GM21717 (cell line): ENCODE measurements around the gene IQSEC2.

Source experiments
- ATAC-seq: cut with Tn5 transposase; IDR thresholded peaks from one replicate; pipeline ENCODE4 v1.9.1; 2021; ENCODE audit warnings: mild to moderate bottlenecking, moderate library complexity; ENCODE audit not compliant: unreplicated experiment

The IQSEC2 gene

GRCh38 chrX:53281321-53281822 lies at the start of gene IQSEC2:
Gene IQSEC2, minus strand, starts transcription at chrX:53281584.
- ATAC-seq, result no peak

GRCh38 chrX:53330331-53330730 lies 48.9 kb upstream of the IQSEC2 start:
- no peak for ATAC-seq

- peak; percentile 56 for ATAC-seq
Measured at GRCh38 chrX:53324803-53325202, 43.4 kb upstream of the IQSEC2 start.

GRCh38 chrX:53324085-53324484 lies 42.7 kb upstream of the IQSEC2 start:
- no peak for ATAC-seq

GRCh38 chrX:53323196-53323595 lies 41.8 kb upstream of the IQSEC2 start:
- ATAC-seq, result no peak

- ATAC-seq, result no peak
Measured at GRCh38 chrX:53321943-53322497, 40.6 kb upstream of the IQSEC2 start.

- no peak for ATAC-seq
Measured at GRCh38 chrX:53321230-53321942, 40.0 kb upstream of the IQSEC2 start.

- no peak for ATAC-seq
Measured at GRCh38 chrX:53320543-53321229, 39.3 kb upstream of the IQSEC2 start.

GRCh38 chrX:53319614-53320542 lies 38.5 kb upstream of the IQSEC2 start:
- ATAC-seq, result no peak

- no peak for ATAC-seq
Measured at GRCh38 chrX:53318766-53319353, 37.5 kb upstream of the IQSEC2 start.

GRCh38 chrX:53317365-53318069 lies 36.1 kb upstream of the IQSEC2 start:
- ATAC-seq, result peak; percentile 52

GRCh38 chrX:53316860-53317237 lies 35.5 kb upstream of the IQSEC2 start:
- ATAC-seq, result no peak

GRCh38 chrX:53316111-53316859 lies 34.9 kb upstream of the IQSEC2 start:
- no peak for ATAC-seq

- ATAC-seq, result no peak
Measured at GRCh38 chrX:53313728-53314105, 32.3 kb upstream of the IQSEC2 start.

GRCh38 chrX:53312946-53313727 lies 31.8 kb upstream of the IQSEC2 start:
- peak; percentile 53 for ATAC-seq

- ATAC-seq, result no peak
Measured at GRCh38 chrX:53309837-53310236, 28.5 kb upstream of the IQSEC2 start.

- ATAC-seq, result no peak
Measured at GRCh38 chrX:53308836-53309235, 27.5 kb upstream of the IQSEC2 start.
